ENCODE results near the gene MACROH2A2.
"Not testable (repeated sequence)": the region's sequence is repeated elsewhere in the genome, so short reads cannot be mapped to it uniquely, and the experiment has no call there.

Gene MACROH2A2

GRCh38 chr10:70078937-70079336, 26.3 kb downstream of the MACROH2A2 start:
- no peak for DNase-seq (ENCODE audit: low read depth)
- no peak for TF ChIP-seq CTCF (conservative IDR thresholded peaks at IDR 0.05; ENCODE audit: low read length)
- H3K4me3 ChIP-seq (ENCODE audit: low read length), result no peak overlapping the region

- DNase-seq (ENCODE audit: low read depth), result peak; percentile 17
- H3K4me3 ChIP-seq (ENCODE audit: low read length), result not testable (repeated sequence)
These were observed 28.1 kb downstream of the MACROH2A2 start for GRCh38 chr10:70080789-70081188.

GRCh38 chr10:70084189-70084588, 31.5 kb downstream of the MACROH2A2 start:
- TF ChIP-seq CTCF (conservative IDR thresholded peaks at IDR 0.05; ENCODE audit: low read length), result no peak
- no peak for DNase-seq (ENCODE audit: low read depth)
- H3K4me3 ChIP-seq (ENCODE audit: low read length), result no peak overlapping the region

GRCh38 chr10:70085975-70086613, 33.4 kb downstream of the MACROH2A2 start:
- no peak for TF ChIP-seq CTCF (conservative IDR thresholded peaks at IDR 0.05; ENCODE audit: low read length)
- DNase-seq (ENCODE audit: low read depth), result no peak
- no peak overlapping the region for H3K4me3 ChIP-seq (ENCODE audit: low read length)

GRCh38 chr10:70087616-70088307, 35.1 kb downstream of the MACROH2A2 start:
- TF ChIP-seq CTCF (conservative IDR thresholded peaks at IDR 0.05; ENCODE audit: low read length), result no peak
- peak; percentile 16 for DNase-seq (ENCODE audit: low read depth)
- no peak overlapping the region for H3K4me3 ChIP-seq (ENCODE audit: low read length)

- no peak overlapping the region for H3K4me3 ChIP-seq (ENCODE audit: low read length)
- no peak for TF ChIP-seq CTCF (conservative IDR thresholded peaks at IDR 0.05; ENCODE audit: low read length)
- DNase-seq (ENCODE audit: low read depth), result no peak
These were observed 35.7 kb downstream of the MACROH2A2 start for GRCh38 chr10:70088308-70088698.

GRCh38 chr10:70090013-70090412, 37.4 kb downstream of the MACROH2A2 start:
- no peak overlapping the region for H3K4me3 ChIP-seq (ENCODE audit: low read length)
- no peak for DNase-seq (ENCODE audit: low read depth)
- no peak for TF ChIP-seq CTCF (conservative IDR thresholded peaks at IDR 0.05; ENCODE audit: low read length)
